Activated T-cell treated with anti-CD3 and anti-CD28 coated beads, Interleukin-2, amount 50 U/mL, for 24 hours (primary cell): Measurements from ENCODE around the gene HSPA14.
"Not testable (repeated sequence)": the region's sequence is repeated elsewhere in the genome, so short reads cannot be mapped to it uniquely, and the experiment has no call there.

Experiments
- DNase-seq: peaks from one replicate; pipeline ENCODE4 v3.0.0-alpha.2; 2020
- H3K27ac Mint-ChIP-seq: 2 replicates; pipeline ENCODE4 v1.8.0; 2020; ENCODE audit warnings: mild to moderate bottlenecking, mixed read lengths
- H3K27me3 Mint-ChIP-seq: 2 replicates; pipeline ENCODE4 v1.8.0; 2020; ENCODE audit warnings: mixed read lengths
- H3K36me3 Mint-ChIP-seq: 2 replicates; pipeline ENCODE4 v1.8.0; 2020; ENCODE audit warnings: low read depth, mixed read lengths
- H3K4me1 Mint-ChIP-seq: 2 replicates; pipeline ENCODE4 v1.8.0; 2020; ENCODE audit warnings: low read depth, mixed read lengths
- H3K4me3 Mint-ChIP-seq: 2 replicates; pipeline ENCODE4 v1.8.0; 2020; ENCODE audit warnings: mild to moderate bottlenecking, moderate library complexity, mixed read lengths
- H3K9me3 Mint-ChIP-seq: 2 replicates; pipeline ENCODE4 v1.8.0; 2020; ENCODE audit warnings: mixed read lengths

Gene HSPA14

DNA sequence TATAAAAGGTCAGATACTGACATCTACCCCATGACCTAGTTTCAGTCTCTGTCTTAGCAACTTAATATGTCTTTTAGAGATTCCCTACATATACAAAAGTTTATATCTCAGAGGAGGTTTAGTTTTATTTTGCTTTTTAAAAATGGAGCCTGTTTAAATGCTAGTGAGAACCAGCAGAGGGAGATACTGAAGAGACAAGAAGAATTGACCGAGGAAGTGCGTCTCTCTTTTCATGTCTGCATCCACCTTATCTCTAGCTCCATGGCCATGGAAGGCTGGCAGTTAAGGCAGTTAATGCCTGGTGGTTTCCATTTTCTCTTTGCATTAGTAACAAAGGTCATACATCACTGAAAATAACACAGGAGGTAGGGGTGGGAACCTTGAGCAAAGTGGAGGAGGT, 51.2 kb downstream of the HSPA14 start:
- DNase-seq = no peak
- Mint-ChIP-seq H3K27me3 (no peaks in the 10 kb centered on the region), H3K4me3 (no peak overlapping the region), H3K36me3 (peaks cover 28% of the 10 kb centered on the region), H3K9me3 (no peaks in the 10 kb centered on the region), H3K27ac (no peak overlapping the region), H3K4me1 (peaks cover 8% of the 10 kb centered on the region)

DNA sequence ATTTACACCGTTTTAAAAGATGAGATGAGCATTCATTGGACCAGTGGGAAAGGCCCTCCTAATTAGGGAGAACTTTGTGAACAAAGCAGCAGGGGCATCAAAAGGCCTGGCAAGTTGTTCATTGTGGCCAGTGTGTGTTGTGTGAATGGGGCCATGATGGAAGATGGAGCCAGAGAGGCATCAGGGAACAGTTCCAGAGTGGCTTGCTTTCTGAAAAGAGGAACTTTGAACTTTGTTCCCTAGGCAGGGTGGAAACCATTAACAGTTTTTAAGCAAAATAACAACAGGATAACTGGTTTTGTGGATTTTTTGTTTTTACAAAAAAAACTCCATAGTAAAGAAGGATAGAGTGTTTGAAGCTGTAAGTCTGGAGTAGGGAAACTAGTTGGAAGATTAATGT, 53.0 kb downstream of the HSPA14 start:
- peaks cover 39% of the 10 kb centered on the region for H3K36me3 Mint-ChIP-seq
- peaks cover 8% of the 10 kb centered on the region for H3K4me1 Mint-ChIP-seq
- no peak overlapping the region for H3K27ac Mint-ChIP-seq
- no peaks in the 10 kb centered on the region for H3K9me3 Mint-ChIP-seq
- H3K27me3 Mint-ChIP-seq = no peaks in the 10 kb centered on the region
- H3K4me3 Mint-ChIP-seq = no peak overlapping the region
- no peak for DNase-seq

DNA sequence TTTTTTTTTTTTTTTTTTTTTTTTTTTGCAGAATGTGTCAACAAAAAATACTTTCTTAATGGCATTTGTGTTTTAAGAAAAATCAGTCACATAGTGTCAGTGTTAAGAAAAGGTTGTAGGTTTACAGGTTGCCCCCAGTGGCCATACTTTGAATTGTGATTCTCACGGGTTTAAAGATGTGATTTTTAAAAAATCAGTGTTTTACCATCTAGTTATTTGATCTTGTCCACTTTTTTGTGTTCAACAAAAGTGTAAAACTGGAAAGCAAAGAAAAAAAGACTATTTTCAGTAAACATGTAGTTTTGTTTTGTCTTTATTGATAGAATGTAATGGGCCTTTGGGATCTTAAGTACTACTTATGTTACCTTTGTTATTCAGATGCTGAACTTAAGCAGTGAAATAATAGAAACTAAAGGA, 66.2 kb downstream of the HSPA14 start:
- Mint-ChIP-seq H3K4me1 (peaks cover 16% of the 10 kb centered on the region), H3K27me3 (no peaks in the 10 kb centered on the region), H3K4me3 (no peak overlapping the region), H3K36me3 (peaks cover 93% of the 10 kb centered on the region), H3K27ac (no peak overlapping the region), H3K9me3 (peaks cover 2% of the 10 kb centered on the region)
- no peak for DNase-seq

DNA sequence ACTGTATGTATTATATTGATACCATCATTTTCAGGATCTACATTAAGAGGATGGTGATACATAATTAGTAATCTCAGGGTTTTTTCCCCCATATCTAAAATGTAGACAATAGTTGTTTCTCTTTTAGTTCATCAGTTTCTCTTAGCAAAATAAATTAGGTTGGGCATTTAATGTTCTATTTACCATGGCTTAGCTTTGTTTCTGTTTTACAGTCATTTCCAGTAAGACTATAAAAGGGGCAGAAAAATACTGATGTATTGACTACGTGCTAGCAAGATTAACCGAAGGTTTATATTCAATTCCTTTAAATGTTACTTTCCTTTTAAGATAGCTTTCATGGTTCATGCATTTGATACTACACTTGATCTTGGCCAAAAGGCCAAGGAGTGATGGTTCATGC, 66.8 kb downstream of the HSPA14 start:
- no peak overlapping the region for H3K4me3 Mint-ChIP-seq
- peak overlapping the region; percentile 72 for H3K27ac Mint-ChIP-seq
- H3K36me3 Mint-ChIP-seq = peaks cover 93% of the 10 kb centered on the region

DNA sequence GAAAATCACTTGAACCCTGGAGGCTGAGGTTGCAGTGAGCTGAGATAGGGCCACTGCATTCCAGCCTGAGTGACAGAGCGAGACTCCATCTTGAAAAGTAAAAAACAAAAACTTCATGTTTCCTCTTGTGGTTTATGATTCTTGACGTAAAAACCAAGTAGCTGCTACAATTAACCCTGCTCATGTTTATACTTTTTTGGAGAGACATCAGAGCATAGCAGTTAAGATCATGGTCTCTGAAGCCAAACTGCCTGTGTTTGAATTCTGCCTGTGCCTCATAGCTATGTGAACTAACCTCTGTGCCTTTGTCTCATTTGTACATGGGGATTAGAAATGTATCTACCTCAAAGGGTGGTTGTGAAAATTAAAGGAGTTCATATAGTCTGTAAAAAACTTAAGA, 67.8 kb downstream of the HSPA14 start:
- Mint-ChIP-seq H3K4me1 (peaks cover 16% of the 10 kb centered on the region), H3K4me3 (no peak overlapping the region), H3K27me3 (no peaks in the 10 kb centered on the region), H3K27ac (peak overlapping the region; percentile 72), H3K36me3 (peaks cover 94% of the 10 kb centered on the region), H3K9me3 (peaks cover 2% of the 10 kb centered on the region)
- no peak for DNase-seq

More for the DNA sequence above, 66.8 kb downstream of the HSPA14 start:
- peaks cover 16% of the 10 kb centered on the region for H3K4me1 Mint-ChIP-seq
- no peak for DNase-seq
- peaks cover 2% of the 10 kb centered on the region for H3K9me3 Mint-ChIP-seq
- H3K27me3 Mint-ChIP-seq = no peaks in the 10 kb centered on the region

DNA sequence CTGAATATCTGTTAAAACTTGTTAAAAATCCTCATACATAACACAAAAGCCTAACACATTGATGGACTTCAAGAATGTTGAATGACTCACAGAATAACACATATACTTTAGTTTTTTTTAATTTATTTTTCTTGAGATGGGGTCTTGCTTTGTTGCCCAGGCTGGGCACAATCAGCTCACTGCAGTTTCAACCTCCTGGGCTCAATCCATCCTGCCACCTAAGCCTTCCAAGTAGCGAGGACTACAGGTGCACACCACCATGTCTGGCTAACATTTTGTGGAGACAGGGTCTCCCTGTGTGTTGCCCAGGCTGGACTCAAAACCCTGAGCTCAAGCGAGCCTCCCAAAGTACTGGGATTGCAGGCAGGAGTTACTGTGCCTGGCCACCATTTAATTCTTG, 68.7 kb downstream of the HSPA14 start:
- H3K4me1 Mint-ChIP-seq = peaks cover 16% of the 10 kb centered on the region
- H3K4me3 Mint-ChIP-seq = no peak overlapping the region
- DNase-seq = no peak
- no peak overlapping the region for H3K27ac Mint-ChIP-seq
- peaks cover 94% of the 10 kb centered on the region for H3K36me3 Mint-ChIP-seq
- H3K9me3 Mint-ChIP-seq = peaks cover 2% of the 10 kb centered on the region
- H3K27me3 Mint-ChIP-seq = no peaks in the 10 kb centered on the region

DNA sequence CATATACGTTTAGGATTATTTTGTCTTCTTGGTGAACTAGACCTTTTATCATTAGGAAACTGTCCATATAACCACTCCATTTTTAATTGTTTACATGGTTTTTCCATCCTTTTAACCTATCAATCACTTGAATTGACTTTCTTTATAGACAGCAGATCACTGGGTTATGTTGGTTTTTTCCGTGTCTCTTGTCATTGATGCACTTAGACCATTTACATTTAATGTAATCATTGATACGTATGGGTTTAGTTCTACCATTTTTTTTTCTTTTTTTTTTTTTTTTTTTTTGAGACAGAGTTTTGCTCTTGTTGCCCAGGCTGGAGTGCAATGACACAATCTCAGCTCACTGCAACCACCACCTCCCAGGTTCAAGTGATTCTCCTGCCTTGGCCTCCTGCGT, 69.5 kb downstream of the HSPA14 start:
- Mint-ChIP-seq H3K4me1 (peaks cover 16% of the 10 kb centered on the region), H3K36me3 (peaks cover 98% of the 10 kb centered on the region)
- H3K27me3 Mint-ChIP-seq, H3K4me3 Mint-ChIP-seq, DNase-seq, H3K27ac Mint-ChIP-seq, H3K9me3 Mint-ChIP-seq: not testable (repeated sequence)

DNA sequence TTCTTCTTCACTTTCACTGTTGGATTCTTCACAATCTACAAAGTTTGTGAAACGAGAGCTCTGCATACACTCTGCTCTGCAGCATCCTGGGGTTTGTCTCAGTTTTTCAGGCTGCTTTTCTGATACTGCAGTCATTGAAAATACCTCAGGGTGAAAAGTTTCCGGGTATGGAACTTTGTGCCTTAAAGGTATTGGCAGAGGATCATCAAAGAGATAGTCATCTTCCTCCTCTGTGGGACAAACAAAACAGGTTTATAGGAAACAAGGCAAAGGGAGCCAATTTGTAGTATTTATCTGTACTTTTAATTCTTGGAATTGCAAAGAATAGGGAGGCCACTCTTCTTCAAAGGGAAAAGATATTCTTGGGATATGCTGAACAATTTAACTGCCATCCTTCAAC, 71.0 kb downstream of the HSPA14 start:
- Mint-ChIP-seq H3K36me3 (peaks cover 99% of the 10 kb centered on the region), H3K4me3 (no peak overlapping the region)

DNA sequence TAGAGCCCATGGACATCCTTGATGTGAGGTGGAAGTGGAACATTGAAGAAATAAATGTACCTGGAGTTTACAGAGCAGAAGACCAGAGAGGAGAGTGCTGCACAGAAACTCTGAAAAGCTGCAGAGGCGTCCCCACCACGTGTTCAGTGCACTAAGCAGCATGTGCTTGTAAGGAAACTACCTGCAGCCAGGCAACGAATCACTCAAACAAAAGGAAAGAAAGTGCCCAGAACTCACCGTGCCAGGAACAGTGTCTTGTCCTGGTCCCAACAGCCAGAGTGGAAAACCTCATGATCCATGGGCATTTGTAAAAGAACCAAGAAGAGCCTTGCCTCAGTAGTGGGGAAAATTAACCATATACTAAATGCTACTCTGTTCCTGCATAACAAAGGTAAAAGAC, 72.8 kb downstream of the HSPA14 start:
- Mint-ChIP-seq H3K36me3 (peaks cover 100% of the 10 kb centered on the region), H3K9me3 (peaks cover 2% of the 10 kb centered on the region), H3K27me3 (no peaks in the 10 kb centered on the region), H3K27ac (peak overlapping the region; percentile 3), H3K4me1 (peaks cover 15% of the 10 kb centered on the region), H3K4me3 (no peak overlapping the region)
- no peak for DNase-seq

More for the DNA sequence above, 71.0 kb downstream of the HSPA14 start:
- no peaks in the 10 kb centered on the region for H3K27me3 Mint-ChIP-seq
- H3K4me1 Mint-ChIP-seq = peaks cover 16% of the 10 kb centered on the region
- no peak for DNase-seq
- H3K9me3 Mint-ChIP-seq = peaks cover 2% of the 10 kb centered on the region
- no peak overlapping the region for H3K27ac Mint-ChIP-seq

DNA sequence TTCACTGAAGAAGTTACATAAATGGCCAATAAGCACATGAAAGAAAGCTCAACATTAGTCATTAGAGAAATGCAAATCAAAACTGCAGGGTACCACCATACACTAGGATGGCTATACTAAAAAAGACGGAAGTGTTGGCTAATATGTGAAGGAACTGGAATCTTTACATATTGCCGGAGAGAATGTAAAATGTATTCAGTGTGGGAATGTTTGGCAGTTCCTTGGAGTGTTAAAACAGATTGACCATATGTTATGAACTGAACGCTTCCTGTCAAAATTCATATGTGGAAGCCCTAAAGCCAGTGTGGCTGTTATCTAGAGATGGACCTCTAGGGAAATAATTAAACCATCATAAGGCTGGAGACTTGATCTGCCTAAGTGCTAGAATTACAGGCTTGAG, 73.7 kb downstream of the HSPA14 start:
- Mint-ChIP-seq H3K36me3 (peaks cover 100% of the 10 kb centered on the region), H3K9me3 (peaks cover 5% of the 10 kb centered on the region), H3K27me3 (no peaks in the 10 kb centered on the region), H3K4me1 (peaks cover 15% of the 10 kb centered on the region), H3K27ac (no peak overlapping the region), H3K4me3 (no peak overlapping the region)
- no peak for DNase-seq

DNA sequence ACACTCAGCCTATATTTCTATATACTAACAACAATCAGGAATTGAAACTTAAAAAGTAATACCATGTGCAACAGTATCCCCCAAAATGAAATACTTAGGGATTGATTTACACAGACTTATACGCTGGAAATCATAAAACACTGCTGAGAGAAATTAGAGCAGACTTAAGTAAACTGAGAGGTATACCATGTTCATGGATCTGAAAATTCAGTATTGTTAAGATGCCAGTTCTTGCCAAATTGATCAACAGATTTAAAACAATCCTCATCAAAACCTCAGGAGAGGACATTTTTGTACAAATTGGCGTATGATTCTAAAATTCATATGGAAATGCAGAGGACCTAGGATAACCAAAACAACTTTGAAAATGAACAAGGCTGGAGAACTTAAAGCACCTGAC, 78.5 kb downstream of the HSPA14 start:
- H3K27ac Mint-ChIP-seq = no peak overlapping the region
- no peak for DNase-seq
- H3K4me3 Mint-ChIP-seq = no peak overlapping the region
- peaks cover 15% of the 10 kb centered on the region for H3K9me3 Mint-ChIP-seq
- H3K36me3 Mint-ChIP-seq = peaks cover 100% of the 10 kb centered on the region
- H3K27me3 Mint-ChIP-seq = no peaks in the 10 kb centered on the region
- H3K4me1 Mint-ChIP-seq = peaks cover 15% of the 10 kb centered on the region

DNA sequence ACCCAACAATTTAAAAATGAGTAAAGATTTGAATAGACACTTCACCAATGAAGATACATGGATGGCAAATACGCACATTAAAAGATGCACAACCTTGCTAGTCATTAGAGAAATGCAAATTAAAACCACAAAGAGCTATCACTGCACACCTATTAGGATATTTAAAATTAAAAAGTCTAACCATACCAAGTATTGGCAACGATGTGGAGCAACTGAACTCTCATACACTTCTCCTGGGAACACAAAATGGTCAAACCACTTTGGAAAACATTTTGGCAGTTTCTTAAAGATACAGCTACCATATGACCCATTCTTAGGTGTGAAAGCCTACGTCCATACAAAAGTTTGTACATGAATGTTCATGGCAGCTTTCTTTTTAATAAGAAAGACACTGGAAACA, 79.7 kb downstream of the HSPA14 start:
- Mint-ChIP-seq H3K36me3 (peaks cover 100% of the 10 kb centered on the region), H3K27me3 (no peaks in the 10 kb centered on the region)

DNA sequence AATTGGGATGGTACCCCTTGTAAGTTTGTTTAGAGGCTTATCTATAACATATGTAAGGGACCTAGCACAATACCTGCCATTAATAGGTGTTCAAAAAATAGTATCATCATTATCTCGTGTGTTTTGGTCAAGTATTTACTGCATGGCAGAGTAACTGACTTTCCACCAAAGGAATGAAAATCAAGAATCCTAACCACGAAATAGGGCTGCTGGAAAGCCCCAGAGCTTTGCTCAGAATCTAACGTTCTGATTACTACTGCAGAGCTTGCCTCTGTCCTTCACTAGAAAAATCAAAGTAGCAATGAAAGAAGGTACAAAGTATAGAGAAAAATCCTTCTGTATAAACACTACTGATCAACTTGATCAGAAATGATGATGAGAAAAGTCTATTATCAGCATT, 80.9 kb downstream of the HSPA14 start:
- Mint-ChIP-seq H3K27ac (no peak overlapping the region), H3K4me1 (peaks cover 15% of the 10 kb centered on the region), H3K4me3 (no peak overlapping the region), H3K9me3 (peaks cover 15% of the 10 kb centered on the region), H3K27me3 (no peaks in the 10 kb centered on the region), H3K36me3 (peaks cover 100% of the 10 kb centered on the region)
- no peak for DNase-seq

More for the DNA sequence above, 79.7 kb downstream of the HSPA14 start:
- no peak overlapping the region for H3K4me3 Mint-ChIP-seq
- peaks cover 15% of the 10 kb centered on the region for H3K4me1 Mint-ChIP-seq
- no peak overlapping the region for H3K27ac Mint-ChIP-seq
- peaks cover 15% of the 10 kb centered on the region for H3K9me3 Mint-ChIP-seq
- DNase-seq = no peak
